IMR-90 (cell line): Measurements from ENCODE around the gene SPTBN5.

ENCODE experiments used
- BHLHE40 ChIP-seq: fragments of 150-350 bp; IDR thresholded peaks from 2 replicates; pipeline ENCODE4 v1.6.1; 2016; ENCODE audit warnings: mild to moderate bottlenecking, low read depth, low read length
- CEBPB ChIP-seq: IDR thresholded peaks from 2 replicates; pipeline ENCODE4 v1.6.1; 2012; ENCODE audit warnings: low read depth, low read length, improper control_type of control experiment
- MAZ ChIP-seq: IDR thresholded peaks from 2 replicates; pipeline ENCODE4 v1.6.1; 2012; ENCODE audit warnings: low read depth, mild to moderate bottlenecking, low read length, improper control_type of control experiment, moderate library complexity, borderline replicate concordance
- MXI1 ChIP-seq: IDR thresholded peaks from 2 replicates; pipeline ENCODE4 v1.6.1; 2012; ENCODE audit warnings: low read depth, mild to moderate bottlenecking, low read length, moderate library complexity, borderline replicate concordance
- NFE2L2 ChIP-seq: fragments of 150-350 bp; IDR thresholded peaks from 2 replicates; pipeline ENCODE4 v1.6.1; 2016; ENCODE audit warnings: low read depth, mild to moderate bottlenecking, low read length
- POLR2A ChIP-seq: IDR thresholded peaks from 2 replicates; pipeline ENCODE4 v1.6.1; 2012; ENCODE audit warnings: mild to moderate bottlenecking, low read depth, low read length
- RAD21 ChIP-seq: IDR thresholded peaks from 2 replicates; pipeline ENCODE4 v1.6.1; 2012; ENCODE audit warnings: low read length, improper control_type of control experiment
- RFX5 ChIP-seq: IDR thresholded peaks from 2 replicates; pipeline ENCODE4 v1.8.0; 2012; ENCODE audit warnings: low read depth, mild to moderate bottlenecking, low read length, moderate library complexity
- SMC3 ChIP-seq: fragments of 150-350 bp; IDR thresholded peaks from 2 replicates; pipeline ENCODE4 v1.6.1; 2016; ENCODE audit warnings: low read depth, mild to moderate bottlenecking, antibody characterized with exemption, low read length, moderate library complexity
- TF ChIP-seq, protein P1 (sequence below): conservative IDR thresholded peaks from 2 replicates; pipeline ENCODE4 v1.5.1; 2012; ENCODE audit warnings: mild to moderate bottlenecking, low read depth, low read length, improper control_type of control experiment
- TF ChIP-seq, protein P2 (sequence below): fragments of 150-350 bp; IDR thresholded peaks from 2 replicates; pipeline ENCODE4 v1.6.1; 2017; ENCODE audit warnings: mild to moderate bottlenecking, antibody characterized with exemption, low read length, low read depth

GRCh38 chr15:41849204-41849603 is 44.6 kb downstream of the SPTBN5 start:
- TF ChIP-seq CEBPB (no peak), MXI1 (no peak), NFE2L2 (no peak), POLR2A (no peak), RAD21 (no peak), RFX5 (no peak), SMC3 (no peak), MAZ (no peak), BHLHE40 (no peak)
- TF ChIP-seq, protein P1, sequence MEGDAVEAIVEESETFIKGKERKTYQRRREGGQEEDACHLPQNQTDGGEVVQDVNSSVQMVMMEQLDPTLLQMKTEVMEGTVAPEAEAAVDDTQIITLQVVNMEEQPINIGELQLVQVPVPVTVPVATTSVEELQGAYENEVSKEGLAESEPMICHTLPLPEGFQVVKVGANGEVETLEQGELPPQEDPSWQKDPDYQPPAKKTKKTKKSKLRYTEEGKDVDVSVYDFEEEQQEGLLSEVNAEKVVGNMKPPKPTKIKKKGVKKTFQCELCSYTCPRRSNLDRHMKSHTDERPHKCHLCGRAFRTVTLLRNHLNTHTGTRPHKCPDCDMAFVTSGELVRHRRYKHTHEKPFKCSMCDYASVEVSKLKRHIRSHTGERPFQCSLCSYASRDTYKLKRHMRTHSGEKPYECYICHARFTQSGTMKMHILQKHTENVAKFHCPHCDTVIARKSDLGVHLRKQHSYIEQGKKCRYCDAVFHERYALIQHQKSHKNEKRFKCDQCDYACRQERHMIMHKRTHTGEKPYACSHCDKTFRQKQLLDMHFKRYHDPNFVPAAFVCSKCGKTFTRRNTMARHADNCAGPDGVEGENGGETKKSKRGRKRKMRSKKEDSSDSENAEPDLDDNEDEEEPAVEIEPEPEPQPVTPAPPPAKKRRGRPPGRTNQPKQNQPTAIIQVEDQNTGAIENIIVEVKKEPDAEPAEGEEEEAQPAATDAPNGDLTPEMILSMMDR, result no peak
- TF ChIP-seq, protein P2, sequence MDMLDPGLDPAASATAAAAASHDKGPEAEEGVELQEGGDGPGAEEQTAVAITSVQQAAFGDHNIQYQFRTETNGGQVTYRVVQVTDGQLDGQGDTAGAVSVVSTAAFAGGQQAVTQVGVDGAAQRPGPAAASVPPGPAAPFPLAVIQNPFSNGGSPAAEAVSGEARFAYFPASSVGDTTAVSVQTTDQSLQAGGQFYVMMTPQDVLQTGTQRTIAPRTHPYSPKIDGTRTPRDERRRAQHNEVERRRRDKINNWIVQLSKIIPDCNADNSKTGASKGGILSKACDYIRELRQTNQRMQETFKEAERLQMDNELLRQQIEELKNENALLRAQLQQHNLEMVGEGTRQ, result no peak
